Measurements from ENCODE around the gene KRT1. TPM values are rescaled to one million over a fixed set of nuclear protein-coding genes. Genes with fewer than 3 reads are reported as not detected.

Gene KRT1
- total and polyA plus RNA-seq, 10 of the 15 experiments (the other 5 are each of a cell fraction or from before 2014, with no cell fraction given), result not detected

Other genes starting within 250 kb of the KRT1 start
Only the 7 nearest of the 17 such genes appear.
- not detected in 2 replicates for gene KRT74, start 106.6 kb downstream of the KRT1 start, total RNA-seq (2014; rRNA removed)
- gene KRT74, start 106.6 kb downstream of the KRT1 start, total RNA-seq (2014; rRNA removed; fragmentation: Illumina TruSeq; extraction: Trizol), result not detected in 2 replicates
- not detected in 2 replicates for gene KRT74, start 106.6 kb downstream of the KRT1 start, total RNA-seq (2021)
- not detected in 2 replicates for gene KRT74, start 106.6 kb downstream of the KRT1 start, polyA plus RNA-seq (2011; rRNA removed)
- gene KRT74, start 106.6 kb downstream of the KRT1 start, polyA plus RNA-seq (2014; fragmentation: Illumina TruSeq; extraction: Trizol), result not detected in 2 replicates
- not detected for gene KRT74, start 106.6 kb downstream of the KRT1 start, polyA plus RNA-seq (2014; fragmentation: Nextera tagmentation; extraction: Ambion mirVana)
- gene KRT74, start 106.6 kb downstream of the KRT1 start, polyA plus RNA-seq (2014; rRNA removed), result not detected in 2 replicates
- gene KRT74, start 106.6 kb downstream of the KRT1 start, polyA plus RNA-seq (2016; fragmentation: Nextera tagmentation; extraction: Ambion mirVana), result not detected
- not detected in 2 replicates for gene KRT72, start 78.9 kb downstream of the KRT1 start, total RNA-seq (2014; rRNA removed)
- not detected in 2 replicates for gene KRT72, start 78.9 kb downstream of the KRT1 start, total RNA-seq (2014; rRNA removed; fragmentation: Illumina TruSeq; extraction: Trizol)
- not detected in 2 replicates for gene KRT72, start 78.9 kb downstream of the KRT1 start, total RNA-seq (2021)
- not detected in 2 replicates for gene KRT72, start 78.9 kb downstream of the KRT1 start, polyA plus RNA-seq (2011; rRNA removed)
- gene KRT72, start 78.9 kb downstream of the KRT1 start, polyA plus RNA-seq (2014; fragmentation: Illumina TruSeq; extraction: Trizol), result not detected in 2 replicates
- not detected for gene KRT72, start 78.9 kb downstream of the KRT1 start, polyA plus RNA-seq (2014; fragmentation: Nextera tagmentation; extraction: Ambion mirVana)
- gene KRT72, start 78.9 kb downstream of the KRT1 start, polyA plus RNA-seq (2014; rRNA removed), result not detected in 2 replicates
- not detected for gene KRT72, start 78.9 kb downstream of the KRT1 start, polyA plus RNA-seq (2016; fragmentation: Nextera tagmentation; extraction: Ambion mirVana)
- gene KRT73, start 61.8 kb downstream of the KRT1 start, total RNA-seq (2014; rRNA removed), result not detected in 2 replicates
- gene KRT73, start 61.8 kb downstream of the KRT1 start, total RNA-seq (2014; rRNA removed; fragmentation: Illumina TruSeq; extraction: Trizol), result not detected in 2 replicates
- not detected in 2 replicates for gene KRT73, start 61.8 kb downstream of the KRT1 start, total RNA-seq (2021)
- gene KRT73, start 61.8 kb downstream of the KRT1 start, polyA plus RNA-seq (2011; rRNA removed), result not detected in 2 replicates
- not detected in 2 replicates for gene KRT73, start 61.8 kb downstream of the KRT1 start, polyA plus RNA-seq (2014; fragmentation: Illumina TruSeq; extraction: Trizol)
- gene KRT73, start 61.8 kb downstream of the KRT1 start, polyA plus RNA-seq (2014; fragmentation: Nextera tagmentation; extraction: Ambion mirVana), result not detected
- gene KRT73, start 61.8 kb downstream of the KRT1 start, polyA plus RNA-seq (2014; rRNA removed), result not detected in 2 replicates
- gene KRT73, start 61.8 kb downstream of the KRT1 start, polyA plus RNA-seq (2016; fragmentation: Nextera tagmentation; extraction: Ambion mirVana), result not detected
- gene KRT2, start 28.2 kb downstream of the KRT1 start, total RNA-seq (2014; rRNA removed), result not detected in 2 replicates
- not detected in 2 replicates for gene KRT2, start 28.2 kb downstream of the KRT1 start, total RNA-seq (2014; rRNA removed; fragmentation: Illumina TruSeq; extraction: Trizol)
- gene KRT2, start 28.2 kb downstream of the KRT1 start, total RNA-seq (2021), result 0.08 TPM in 1 of 2 replicates, not detected in the other
- 0.12 TPM in 1 of 2 replicates, not detected in the other for gene KRT2, start 28.2 kb downstream of the KRT1 start, polyA plus RNA-seq (2011; rRNA removed)
- gene KRT2, start 28.2 kb downstream of the KRT1 start, polyA plus RNA-seq (2014; fragmentation: Illumina TruSeq; extraction: Trizol), result not detected in 2 replicates
- gene KRT2, start 28.2 kb downstream of the KRT1 start, polyA plus RNA-seq (2014; fragmentation: Nextera tagmentation; extraction: Ambion mirVana), result not detected
- gene KRT2, start 28.2 kb downstream of the KRT1 start, polyA plus RNA-seq (2014; rRNA removed), result not detected in 2 replicates
- gene KRT2, start 28.2 kb downstream of the KRT1 start, polyA plus RNA-seq (2016; fragmentation: Nextera tagmentation; extraction: Ambion mirVana), result not detected
- gene KRT77, start 23.1 kb upstream of the KRT1 start, total RNA-seq (2014; rRNA removed), result not detected in 2 replicates
- gene KRT77, start 23.1 kb upstream of the KRT1 start, total RNA-seq (2014; rRNA removed; fragmentation: Illumina TruSeq; extraction: Trizol), result not detected in 2 replicates
- gene KRT77, start 23.1 kb upstream of the KRT1 start, total RNA-seq (2021), result not detected in 2 replicates
- not detected in 2 replicates for gene KRT77, start 23.1 kb upstream of the KRT1 start, polyA plus RNA-seq (2011; rRNA removed)
- not detected in 2 replicates for gene KRT77, start 23.1 kb upstream of the KRT1 start, polyA plus RNA-seq (2014; fragmentation: Illumina TruSeq; extraction: Trizol)
- gene KRT77, start 23.1 kb upstream of the KRT1 start, polyA plus RNA-seq (2014; fragmentation: Nextera tagmentation; extraction: Ambion mirVana), result not detected
- gene KRT77, start 23.1 kb upstream of the KRT1 start, polyA plus RNA-seq (2014; rRNA removed), result not detected in 2 replicates
- gene KRT77, start 23.1 kb upstream of the KRT1 start, polyA plus RNA-seq (2016; fragmentation: Nextera tagmentation; extraction: Ambion mirVana), result not detected
- gene KRT76, start 96.9 kb upstream of the KRT1 start, total RNA-seq (2014; rRNA removed), result not detected in 2 replicates
- gene KRT76, start 96.9 kb upstream of the KRT1 start, total RNA-seq (2014; rRNA removed; fragmentation: Illumina TruSeq; extraction: Trizol), result not detected in 2 replicates
- not detected in 2 replicates for gene KRT76, start 96.9 kb upstream of the KRT1 start, total RNA-seq (2021)
- not detected in 2 replicates for gene KRT76, start 96.9 kb upstream of the KRT1 start, polyA plus RNA-seq (2011; rRNA removed)
- not detected in 2 replicates for gene KRT76, start 96.9 kb upstream of the KRT1 start, polyA plus RNA-seq (2014; fragmentation: Illumina TruSeq; extraction: Trizol)
- not detected for gene KRT76, start 96.9 kb upstream of the KRT1 start, polyA plus RNA-seq (2014; fragmentation: Nextera tagmentation; extraction: Ambion mirVana)
- gene KRT76, start 96.9 kb upstream of the KRT1 start, polyA plus RNA-seq (2014; rRNA removed), result not detected in 2 replicates
- not detected for gene KRT76, start 96.9 kb upstream of the KRT1 start, polyA plus RNA-seq (2016; fragmentation: Nextera tagmentation; extraction: Ambion mirVana)
- gene KRT3, start 115.7 kb upstream of the KRT1 start, total RNA-seq (2014; rRNA removed), result not detected in 2 replicates
- not detected in 2 replicates for gene KRT3, start 115.7 kb upstream of the KRT1 start, total RNA-seq (2014; rRNA removed; fragmentation: Illumina TruSeq; extraction: Trizol)
- gene KRT3, start 115.7 kb upstream of the KRT1 start, total RNA-seq (2021), result not detected in 2 replicates
- not detected in 2 replicates for gene KRT3, start 115.7 kb upstream of the KRT1 start, polyA plus RNA-seq (2011; rRNA removed)
- gene KRT3, start 115.7 kb upstream of the KRT1 start, polyA plus RNA-seq (2014; fragmentation: Illumina TruSeq; extraction: Trizol), result not detected in 2 replicates
- not detected for gene KRT3, start 115.7 kb upstream of the KRT1 start, polyA plus RNA-seq (2014; fragmentation: Nextera tagmentation; extraction: Ambion mirVana)
- gene KRT3, start 115.7 kb upstream of the KRT1 start, polyA plus RNA-seq (2014; rRNA removed), result not detected in 2 replicates
- gene KRT3, start 115.7 kb upstream of the KRT1 start, polyA plus RNA-seq (2016; fragmentation: Nextera tagmentation; extraction: Ambion mirVana), result not detected

Data from GM12878 (cell line).